ENCODE measurements around the gene PCSK5. TPM values are rescaled to one million over a fixed set of nuclear protein-coding genes. Genes with fewer than 3 reads are reported as not detected.

Gene PCSK5
- total and polyA plus RNA-seq, 2 of the 8 experiments (the other 6 are each of a cell fraction or from before 2014, with no cell fraction given), result 5.5 to 10.7 TPM

DNA sequence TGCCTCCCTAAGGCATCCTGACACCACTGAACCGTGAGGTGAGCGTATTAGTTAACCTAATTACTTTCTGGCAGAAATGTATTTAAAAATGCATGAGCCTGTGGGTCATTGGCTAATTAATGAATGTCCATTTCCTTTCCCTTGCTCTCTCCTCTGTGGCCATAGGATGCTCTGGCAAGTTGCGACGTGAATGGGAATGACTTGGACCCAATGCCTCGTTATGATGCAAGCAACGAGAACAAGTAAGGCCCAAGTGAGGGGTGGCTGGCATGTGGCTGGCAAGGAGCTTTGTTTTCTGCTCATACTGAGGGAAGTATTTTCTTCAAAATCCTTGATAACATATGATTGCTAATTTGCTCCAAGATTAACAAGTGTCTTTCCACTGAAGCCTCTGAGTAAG lies 136.3 kb downstream of the PCSK5 start:
- Histone ChIP-seq H3K4me1 (replicated peaks in 1 of 4; ENCODE audit: control insufficient read depth in 3 of 4, insufficient read depth in 4 of 4, low read length in 3 of 4) (peaks cover 0 to 10% (median 3%) of the 10 kb centered on the region in 4 experiments; a peak in 5 of 7 replicates), H4K5ac (ENCODE audit: insufficient read length, low read depth, low read length) (no peak overlapping the region), H3K9me3 (ENCODE audit: insufficient read depth in 2 of 2, low read depth in 1 of 2, low read length in 1 of 2) (no peaks in the 10 kb centered on the region), H2BK5ac (ENCODE audit: low read depth, low read length) (no peak overlapping the region), H3K79me2 (ENCODE audit: control insufficient read depth in 1 of 2, insufficient read depth in 2 of 2, low read length in 2 of 2) (no peaks in the 10 kb centered on the region), H3K36me3 (ENCODE audit: control insufficient read depth in 2 of 4, insufficient read depth in 4 of 4, low read length in 3 of 4) (peaks cover 0 to 9% (median 2%) of the 10 kb centered on the region in 4 experiments; a peak in 3 of 8 replicates), H3K4me2 (ENCODE audit: insufficient read depth in 1 of 2, low read depth in 2 of 2, low read length in 2 of 2) (no peak overlapping the region), H2BK15ac (ENCODE audit: low read length) (no peak overlapping the region), H3K79me1 (ENCODE audit: low read depth, low read length) (no peaks in the 10 kb centered on the region), H3K27ac (ENCODE audit: low read depth, low read length) (no peak overlapping the region), H3K4me3 (ENCODE audit: extremely low read depth in 1 of 4, insufficient read depth in 2 of 4, low read depth in 3 of 4, low read length in 4 of 4) (no peak overlapping the region), H3K27me3 (replicated peaks in 1 of 4; ENCODE audit: control insufficient read depth in 3 of 4, extremely low read depth in 1 of 4, insufficient read depth in 3 of 4, low read length in 3 of 4) (no peaks in the 10 kb centered on the region), H2BK20ac (ENCODE audit: low read length) (no peak overlapping the region), H3K18ac (ENCODE audit: extremely low read depth, low read length) (no peak overlapping the region), H2AFZ (ENCODE audit: low read length) (no peak overlapping the region), H4K8ac (ENCODE audit: extremely low read depth, insufficient read depth, low read length) (no peak overlapping the region), H4K91ac (replicated peaks; ENCODE audit: insufficient read length, low read length) (no peak overlapping the region), H2BK12ac (ENCODE audit: low read depth, low read length) (no peak overlapping the region), H3K9ac (replicated peaks in 1 of 4; ENCODE audit: extremely low read depth in 1 of 4, low read depth in 3 of 4, low read length in 3 of 4) (no peak overlapping the region), H3K4ac (replicated peaks; ENCODE audit: insufficient read length, low read depth, low read length) (no peak overlapping the region), H2AK5ac (ENCODE audit: low read depth, low read length) (no peak overlapping the region), H4K20me1 (replicated peaks in 1 of 2; ENCODE audit: control insufficient read depth in 1 of 2, insufficient read depth in 2 of 2, low read length in 2 of 2) (no peaks in the 10 kb centered on the region), H3K56ac (replicated peaks; ENCODE audit: insufficient read length, low read depth, low read length) (no peak overlapping the region), H3K14ac (ENCODE audit: insufficient read length) (no peak overlapping the region), H3K23ac (ENCODE audit: insufficient read length) (no peak overlapping the region), H3K23me2 (ENCODE audit: low read depth, low read length) (no peaks in the 10 kb centered on the region), H2BK120ac (replicated peaks; ENCODE audit: low read depth, low read length) (no peak overlapping the region)
- FAIRE-seq, result no peak
- CTCF ChIA-PET (ENCODE audit: partially characterized antibody), result no interaction called here
- POLR2A ChIA-PET (ENCODE audit: partially characterized antibody), result no interaction called here
- 98% methylated on average over 6 of the region's 6 CpGs; no CpG with 5 or more reads in 1 of the 2 experiments for WGBS, 2 experiments (ENCODE audit: extremely low coverage in 1 of 2, insufficient coverage in 1 of 2, insufficient read length in 1 of 2, insufficient replicate concordance in 2 of 2, low coverage in 1 of 2, low lambda C conversion rate in 2 of 2, missing lambda C conversion rate in 1 of 2)
- DNase-seq (ENCODE audit: low read depth in 1 of 2, low spot score in 2 of 2), result no peak
- TF ChIP-seq NRF1 (IDR thresholded peaks at IDR 0.05; ENCODE audit: low read depth, low read length) (no peak), SIX5 (IDR thresholded peaks at IDR 0.05; ENCODE audit: low read depth, low read length) (no peak), POU5F1 (IDR thresholded peaks at IDR 0.05; ENCODE audit: low read depth, low read length) (no peak), CEBPB (IDR thresholded peaks at IDR 0.05; ENCODE audit: low read depth, low read length) (no peak), TAF1 (IDR thresholded peaks at IDR 0.05; ENCODE audit: low read depth, low read length) (no peak), POLR2A (IDR thresholded peaks at IDR 0.05; ENCODE audit: control extremely low read depth in 1 of 2, low read depth in 2 of 2, low read length in 2 of 2) (no peak), GTF2F1 (IDR thresholded peaks at IDR 0.05; ENCODE audit: borderline replicate concordance, low read depth, low read length) (no peak), KDM1A (IDR thresholded peaks at IDR 0.05; ENCODE audit: borderline replicate concordance, low read length) (no peak), GABPA (IDR thresholded peaks at IDR 0.05; ENCODE audit: borderline replicate concordance, insufficient read depth, low read length) (no peak)
